B cell (primary cell): ENCODE results near the gene KLF3. TPM values are rescaled to one million over a fixed set of nuclear protein-coding genes. Genes with fewer than 3 reads are reported as not detected.

Source experiments
- ATAC-seq: fragments of 200-7000 bp; cut with Tn5 transposase; one replicate; pipeline ENCODE4 v1.10.0; 2021; ENCODE audit warnings: low read depth, mild to moderate bottlenecking, moderate number of reproducible peaks, moderate library complexity
- CTCF ChIA-PET: fragments of 350-600 bp; sonication (Branson Sonifier 250); formaldehyde crosslinking; loops from one replicate; lab custom pipeline; 2021; ENCODE audit warnings: antibody characterized with exemption, inconsistent platforms; lab: Charles Lee
- POLR2A ChIA-PET: fragments of 350-600 bp; sonication (Branson Sonifier 250); formaldehyde crosslinking; loops from one replicate; lab custom pipeline; 2021; ENCODE audit warnings: antibody characterized with exemption; lab: Charles Lee
- DNase-seq: peaks from one replicate; pipeline ENCODE4 v3.0.0; 2013
- H2AFZ ChIP-seq: 2 replicates; pipeline ENCODE4 v1.6.1; 2012; ENCODE audit warnings: mild to moderate bottlenecking, low read depth, low read length; ENCODE audit not compliant: insufficient read depth, poor library complexity, severe bottlenecking
- H3K27ac ChIP-seq, 2 donors: 1 replicate in 1 of 2; 2 replicates in 1 of 2; pipeline ENCODE4 v1.5.1; 2012 to 2013; ENCODE audit warnings: low read length in 2 of 2, mild to moderate bottlenecking in 2 of 2, moderate library complexity in 1 of 2
- H3K27me3 ChIP-seq, 4 experiments: fragments of 200-600 bp in 1 of 4; sonication (generic) in 1 of 4; replicated peaks in 1 of 4; 1 replicate in 2 of 4; 2 replicates in 2 of 4; pipeline versions ENCODE4 v1.6.1 to v1.7.0; 2013 to 2016; ENCODE audit warnings: low read length in 3 of 4, mild to moderate bottlenecking in 2 of 4, mixed read lengths in 1 of 4, moderate library complexity in 1 of 4; ENCODE audit not compliant: insufficient read depth in 4 of 4, control insufficient read depth in 3 of 4; ENCODE audit errors: control extremely low read depth in 1 of 4
- H3K36me3 ChIP-seq, 2 experiments: replicated peaks in 1 of 2; 1 replicate in 1 of 2; 2 replicates in 1 of 2; pipeline versions ENCODE4 v1.6.1 to v1.7.1; 2013; ENCODE audit warnings: low read length in 1 of 2; ENCODE audit not compliant: insufficient read depth in 2 of 2, control insufficient read depth in 1 of 2; ENCODE audit errors: control extremely low read depth in 1 of 2, extremely low read depth in 1 of 2
- H3K4me1 ChIP-seq, 2 donors: fragments of 200-600 bp in 1 of 2; sonication (generic) in 1 of 2; 1 replicate in 1 of 2; 2 replicates in 1 of 2; pipeline versions ENCODE4 v1.5.1 to v1.6.1; 2013 to 2017; ENCODE audit warnings: low read length in 2 of 2; ENCODE audit not compliant: control insufficient read depth in 2 of 2, insufficient read depth in 2 of 2
- H3K4me2 ChIP-seq: replicated peaks from 2 replicates; pipeline ENCODE3; 2012; ENCODE audit warnings: mild to moderate bottlenecking, low read depth, low read length; ENCODE audit not compliant: poor library complexity, severe bottlenecking
- H3K4me3 ChIP-seq, 5 experiments: fragments of 200-600 bp in 1 of 5; sonication (generic) in 1 of 5; 1 replicate in 3 of 5; 2 replicates in 2 of 5; pipeline versions ENCODE4 v1.5.1 to v1.7.0; 2011 to 2016; ENCODE audit warnings: low read length in 4 of 5, mild to moderate bottlenecking in 4 of 5, low read depth in 2 of 5, control low read depth in 1 of 5, moderate library complexity in 1 of 5; ENCODE audit not compliant: insufficient read depth in 1 of 5; ENCODE audit errors: control extremely low read depth in 1 of 5, extremely low read depth in 1 of 5
- H3K79me2 ChIP-seq: fragments of 200-600 bp; sonication (generic); one replicate; pipeline ENCODE4 v1.6.0; 2016; ENCODE audit warnings: low read length; ENCODE audit not compliant: control insufficient read depth, insufficient read depth
- H3K9ac ChIP-seq: fragments of 200-600 bp; sonication (generic); 2 replicates; pipeline ENCODE4 v1.6.1; 2017; ENCODE audit warnings: mild to moderate bottlenecking, low read length, moderate library complexity
- H3K9me3 ChIP-seq, 3 donors: one replicate each; pipeline versions ENCODE4 v1.6.1 to v1.7.1; 2013; ENCODE audit warnings: low read length in 2 of 3; ENCODE audit not compliant: control insufficient read depth in 2 of 3, insufficient read depth in 1 of 3; ENCODE audit errors: control extremely low read depth in 1 of 3
- H4K20me1 ChIP-seq: 2 replicates; pipeline ENCODE4 v1.6.0; 2012; ENCODE audit warnings: mild to moderate bottlenecking, low read length; ENCODE audit not compliant: insufficient read depth, control insufficient read depth, poor library complexity, severe bottlenecking
- H3K27ac Mint-ChIP-seq: one replicate; pipeline ENCODE4 v1.8.0; 2021; ENCODE audit warnings: mixed read lengths
- H3K27me3 Mint-ChIP-seq: one replicate; pipeline ENCODE4 v1.8.0; 2021; ENCODE audit warnings: mixed read lengths
- H3K4me1 Mint-ChIP-seq: one replicate; pipeline ENCODE4 v1.8.0; 2021; ENCODE audit warnings: mixed read lengths
- H3K4me3 Mint-ChIP-seq: one replicate; pipeline ENCODE4 v1.8.0; 2021; ENCODE audit warnings: mixed read lengths
- H3K9me3 Mint-ChIP-seq: one replicate; pipeline ENCODE4 v1.8.0; 2022; ENCODE audit warnings: mixed read lengths; ENCODE audit not compliant: insufficient read depth
- EZH2 ChIP-seq: IDR thresholded peaks from 2 replicates; pipeline ENCODE4 v1.6.1; 2012; ENCODE audit warnings: borderline replicate concordance, low read depth, mild to moderate bottlenecking, moderate library complexity, low read length; ENCODE audit not compliant: insufficient read depth, poor library complexity, severe bottlenecking
- WGBS: methylation state at CpG from one replicate; pipeline ENCODE4 v1.1.5; 2013; ENCODE audit warnings: missing lambda C conversion rate; ENCODE audit not compliant: insufficient coverage; 5-methylcytosine and 5-hydroxymethylcytosine counted together
- intact Hi-C: fragments of 100-400 bp; cut with micrococcal nuclease; formaldehyde crosslinking; loops from one replicate; pipeline ENCODE4 v1.10.0; 2022
- polyA plus RNA-seq: library from polyadenylated mRNA; depleted of rRNA; stranded (reverse); fragments of >200 nt; gene quantifications from 2 replicates; pipeline ENCODE4 v1.2.3, GENCODE V29; 2012
- total RNA-seq, 2 donors: library from RNA; stranded (reverse); fragments of 120-200 nt in 1 of 2; gene quantifications; 1 replicate in 1 of 2; 2 replicates in 1 of 2; pipeline versions ENCODE4 v1.2.3 to v1.2.4, GENCODE V29; 2013 to 2022
- TF ChIP-seq, protein P1 (sequence below): fragments of 200-600 bp; IDR thresholded peaks from one replicate; pipeline ENCODE4 v1.8.0; 2022; ENCODE audit warnings: antibody characterized with exemption, mild to moderate bottlenecking

The KLF3 gene
- total and polyA plus RNA-seq, 2 donors (not counting 1 experiment from before 2014, with no cell fraction given) = 32.9 to 51.9 TPM

GRCh38 chr4:38703635-38704034 is 39.6 kb downstream of the KLF3 start:
- 60% methylated on average over 1 of the region's 4 CpGs for WGBS
- POLR2A ChIA-PET = no interaction called here
- no peak overlapping the region for H3K4me3 Mint-ChIP-seq

GRCh38 chr4:38704622-38705154 is 40.7 kb downstream of the KLF3 start:
- intact Hi-C loops = no loop called here
- POLR2A ChIA-PET = no interaction called here
- no peak overlapping the region for H3K4me3 Mint-ChIP-seq

More at GRCh38 chr4:38703635-38704034, 39.6 kb downstream of the KLF3 start:
- no peaks in the 10 kb centered on the region for H3K9me3 Mint-ChIP-seq
- Histone ChIP-seq H3K4me3 (no peak overlapping the region), H3K4me1 (peaks cover 17 to 23% of the 10 kb centered on the region in 2 donors), H3K36me3 (peaks cover 0 to 2% of the 10 kb centered on the region in 2 experiments), H3K9ac (no peak overlapping the region), H3K79me2 (no peaks in the 10 kb centered on the region), H3K27ac (no peak overlapping the region), H2AFZ (no peak overlapping the region), H3K4me2 (peak overlapping the region; percentile 15), H4K20me1 (no peaks in the 10 kb centered on the region), H3K9me3 (peaks cover 0 to 1% (median 0%) of the 10 kb centered on the region in 3 donors), H3K27me3 (no peaks in the 10 kb centered on the region)
- intact Hi-C loops = no loop called here
- ATAC-seq (peak; percentile 24), DNase-seq (no peak)
- H3K4me1 Mint-ChIP-seq = peaks cover 29% of the 10 kb centered on the region
- no peaks in the 10 kb centered on the region for H3K27me3 Mint-ChIP-seq
- CTCF ChIA-PET = interaction anchor here (0.8 to 2.5 kb wide), 2 partner anchors 27 to 101 kb away, joined by 3 to 7 read pairs; partner anchors contain the start of gene TLR1
- TF ChIP-seq EZH2 = no peak
- TF ChIP-seq, protein P1, sequence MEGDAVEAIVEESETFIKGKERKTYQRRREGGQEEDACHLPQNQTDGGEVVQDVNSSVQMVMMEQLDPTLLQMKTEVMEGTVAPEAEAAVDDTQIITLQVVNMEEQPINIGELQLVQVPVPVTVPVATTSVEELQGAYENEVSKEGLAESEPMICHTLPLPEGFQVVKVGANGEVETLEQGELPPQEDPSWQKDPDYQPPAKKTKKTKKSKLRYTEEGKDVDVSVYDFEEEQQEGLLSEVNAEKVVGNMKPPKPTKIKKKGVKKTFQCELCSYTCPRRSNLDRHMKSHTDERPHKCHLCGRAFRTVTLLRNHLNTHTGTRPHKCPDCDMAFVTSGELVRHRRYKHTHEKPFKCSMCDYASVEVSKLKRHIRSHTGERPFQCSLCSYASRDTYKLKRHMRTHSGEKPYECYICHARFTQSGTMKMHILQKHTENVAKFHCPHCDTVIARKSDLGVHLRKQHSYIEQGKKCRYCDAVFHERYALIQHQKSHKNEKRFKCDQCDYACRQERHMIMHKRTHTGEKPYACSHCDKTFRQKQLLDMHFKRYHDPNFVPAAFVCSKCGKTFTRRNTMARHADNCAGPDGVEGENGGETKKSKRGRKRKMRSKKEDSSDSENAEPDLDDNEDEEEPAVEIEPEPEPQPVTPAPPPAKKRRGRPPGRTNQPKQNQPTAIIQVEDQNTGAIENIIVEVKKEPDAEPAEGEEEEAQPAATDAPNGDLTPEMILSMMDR = no peak
- no peak overlapping the region for H3K27ac Mint-ChIP-seq

More at GRCh38 chr4:38704622-38705154, 40.7 kb downstream of the KLF3 start:
- no peak for DNase-seq
- no peaks in the 10 kb centered on the region for H3K27me3 Mint-ChIP-seq
- Histone ChIP-seq H3K9ac (no peak overlapping the region), H3K36me3 (peaks cover 0 to 2% of the 10 kb centered on the region in 2 experiments), H3K27ac (no peak overlapping the region), H3K4me2 (peak overlapping the region; percentile 15), H3K4me3 (no peak overlapping the region), H4K20me1 (no peaks in the 10 kb centered on the region), H3K27me3 (no peaks in the 10 kb centered on the region), H3K9me3 (peaks cover 0 to 1% (median 0%) of the 10 kb centered on the region in 3 donors), H2AFZ (no peak overlapping the region), H3K4me1 (peaks cover 17 to 23% of the 10 kb centered on the region in 2 donors), H3K79me2 (no peaks in the 10 kb centered on the region)
- 67% methylated on average over 1 of the region's 3 CpGs for WGBS
- peaks cover 29% of the 10 kb centered on the region for H3K4me1 Mint-ChIP-seq
- no peaks in the 10 kb centered on the region for H3K9me3 Mint-ChIP-seq
- CTCF ChIA-PET = interaction anchor here (0.8 to 2.5 kb wide), 6 partner anchors 26 to 525 kb away, joined by 3 to 7 read pairs (median 4); partner anchors contain the start of gene TLR1
- TF ChIP-seq, protein P1 = no peak
- TF ChIP-seq EZH2 = no peak
- no peak for ATAC-seq
- H3K27ac Mint-ChIP-seq = no peak overlapping the region
